K562 (cell line): ENCODE data around the gene ATF4. TPM values are rescaled to one million over a fixed set of nuclear protein-coding genes. Genes with fewer than 3 reads are reported as not detected.

ENCODE experiments used
- E2F6 ChIP-seq, 2 experiments: IDR thresholded peaks; 2 replicates each; pipeline ENCODE4 v1.6.1; 2011; ENCODE audit warnings: borderline replicate concordance in 1 of 2, control low read depth in 1 of 2, low read depth in 1 of 2, low read length in 1 of 2, mild to moderate bottlenecking in 1 of 2, mixed read lengths in 1 of 2, moderate library complexity in 1 of 2; ENCODE audit not compliant: insufficient read depth in 1 of 2, insufficient read length in 1 of 2, poor library complexity in 1 of 2, severe bottlenecking in 1 of 2; ENCODE audit errors: extremely low read depth in 1 of 2
- ELK1 ChIP-seq: sonication (generic); formaldehyde crosslinking; IDR thresholded peaks from 2 replicates; pipeline ENCODE4 v1.8.1; 2022; ENCODE audit warnings: missing genetic modification reagents
- FOXP4 ChIP-seq: sonication (generic); formaldehyde crosslinking; IDR thresholded peaks from 2 replicates; pipeline ENCODE4 v1.8.0; 2022; ENCODE audit warnings: mild to moderate bottlenecking, missing genetic modification reagents, borderline replicate concordance
- HMG20B ChIP-seq: fragments of 250-450 bp; sonication (Bioruptor Pico); IDR thresholded peaks from 2 replicates; pipeline ENCODE4 v1.5.0; 2021; ENCODE audit warnings: mild to moderate bottlenecking
- ID3 ChIP-seq, 2 experiments: fragments of 250-450 bp in 1 of 2; fragments of 450-650 bp in 1 of 2; sonication (Bioruptor Pico) in 1 of 2; IDR thresholded peaks; 2 replicates each; pipeline versions ENCODE4 v1.6.1 to v1.8.0; 2016 to 2021; ENCODE audit warnings: mild to moderate bottlenecking in 2 of 2, moderate library complexity in 2 of 2, missing compliant biosample characterization in 1 of 2, missing genetic modification characterization in 1 of 2
- KLF16 ChIP-seq: IDR thresholded peaks from 2 replicates; pipeline ENCODE4 v1.6.1; 2016; ENCODE audit warnings: antibody characterized with exemption
- LEF1 ChIP-seq: fragments of 450-650 bp; IDR thresholded peaks from 2 replicates; pipeline ENCODE4 v1.6.1; 2016; ENCODE audit warnings: mild to moderate bottlenecking
- MCM2 ChIP-seq: fragments of 450-650 bp; IDR thresholded peaks from 2 replicates; pipeline ENCODE4 v1.6.1; 2017; ENCODE audit warnings: low read depth, mild to moderate bottlenecking
- POLR2A ChIP-seq: fragments of 450-650 bp; conservative IDR thresholded peaks from 2 replicates; pipeline ENCODE4 v1.6.1; 2016
- POU5F1 ChIP-seq: fragments of 150-350 bp; IDR thresholded peaks from 2 replicates; pipeline ENCODE4 v1.6.1; 2014; ENCODE audit warnings: borderline replicate concordance, low read length, low read depth, mild to moderate bottlenecking; ENCODE audit not compliant: partially characterized antibody
- PRMT5 ChIP-seq: sonication (generic); formaldehyde crosslinking; IDR thresholded peaks from 2 replicates; pipeline ENCODE4 v1.5.0; 2020; ENCODE audit warnings: missing genetic modification reagents
- PRPF4 ChIP-seq: fragments of 200-400 bp; formaldehyde crosslinking; IDR thresholded peaks from one replicate; pipeline ENCODE4 v1.6.1; 2017; ENCODE audit warnings: low read length, low read depth, mild to moderate bottlenecking; ENCODE audit not compliant: insufficient read depth, poor library complexity, severe bottlenecking
- PURB ChIP-seq: sonication (generic); formaldehyde crosslinking; IDR thresholded peaks from 2 replicates; pipeline ENCODE4 v1.9.0; 2021; ENCODE audit warnings: low read depth, mild to moderate bottlenecking, missing genetic modification reagents
- RAD21 ChIP-seq, 2 experiments: fragments of 250-450 bp in 1 of 2; fragments of 450-650 bp in 1 of 2; sonication (Bioruptor Pico) in 1 of 2; formaldehyde crosslinking in 1 of 2; IDR thresholded peaks in 1 of 2; conservative IDR thresholded peaks in 1 of 2; 2 replicates each; pipeline versions ENCODE4 v1.4.0 to v1.8.0; 2020 to 2022; ENCODE audit warnings: mild to moderate bottlenecking in 2 of 2, moderate library complexity in 1 of 2
- RFX7 ChIP-seq: fragments of 250-450 bp; sonication (Bioruptor Pico); IDR thresholded peaks from 2 replicates; pipeline ENCODE4 v1.5.1; 2021; ENCODE audit warnings: mild to moderate bottlenecking
- TAL1 ChIP-seq: fragments of 450-650 bp; IDR thresholded peaks from 2 replicates; pipeline ENCODE4 v1.6.1; 2016; ENCODE audit warnings: mild to moderate bottlenecking
- TCFL5 ChIP-seq: fragments of 250-450 bp; sonication (Bioruptor Pico); conservative IDR thresholded peaks from 2 replicates; pipeline ENCODE4 v1.6.1; 2021; ENCODE audit warnings: mild to moderate bottlenecking, moderate library complexity, matching md5 sums
- ZBED1 ChIP-seq: IDR thresholded peaks from 2 replicates; pipeline ENCODE4 v1.6.1; 2014
- ZKSCAN3 ChIP-seq: fragments of 250-450 bp; sonication (Bioruptor Pico); IDR thresholded peaks from 2 replicates; pipeline ENCODE4 v1.4.0; 2020
- ZNF146 ChIP-seq: IDR thresholded peaks from one replicate; pipeline ENCODE4 v1.6.1; 2018; ENCODE audit warnings: missing compliant biosample characterization; ENCODE audit not compliant: unreplicated experiment
- ZNF217 ChIP-seq: sonication (generic); formaldehyde crosslinking; IDR thresholded peaks from 2 replicates; pipeline ENCODE4 v1.8.0; 2022; ENCODE audit warnings: mild to moderate bottlenecking, missing genetic modification reagents
- ZNF76 ChIP-seq: fragments of 250-450 bp; sonication (Bioruptor Pico); IDR thresholded peaks from 2 replicates; pipeline ENCODE4 v1.4.0; 2020; ENCODE audit warnings: mild to moderate bottlenecking, moderate library complexity, borderline replicate concordance
- ZNF766 ChIP-seq: fragments of 200-800 bp; sonication (Bioruptor generic); conservative IDR thresholded peaks from 2 replicates; pipeline ENCODE4 v1.6.1; 2016; ENCODE audit warnings: missing genetic modification characterization, missing compliant biosample characterization
- ZNF77 ChIP-seq: fragments of 250-450 bp; sonication (Bioruptor Pico); IDR thresholded peaks from 2 replicates; pipeline ENCODE4 v1.5.0; 2020
- polyA plus RNA-seq, 8 experiments: library from polyadenylated mRNA; depleted of rRNA in 4 of 8; stranded (reverse) in 5 of 8; unstranded in 3 of 8; fragments of >200 nt; fragmentation: Nextera tagmentation in 2 of 8; fragmentation: Illumina TruSeq in 1 of 8; extraction: Ambion mirVana in 2 of 8; extraction: Trizol in 1 of 8; gene quantifications; 2 replicates each; pipeline versions ENCODE4 v1.2.1 to v1.2.3, GENCODE V29; 2011 to 2014; ENCODE audit warnings: inconsistent platforms in 1 of 8, missing spikeins in 1 of 8
- total RNA-seq, 7 experiments: library from RNA; depleted of rRNA in 6 of 7; stranded (reverse); fragments of >200 nt in 6 of 7; fragmentation: Illumina TruSeq in 2 of 7; extraction: Trizol in 2 of 7; gene quantifications; 2 replicates each; pipeline versions ENCODE4 v1.2.1 to v1.2.3, GENCODE V29; 2011 to 2021; ENCODE audit warnings: low replicate concordance in 1 of 7

The ATF4 gene
- total and polyA plus RNA-seq, 9 of the 15 experiments (the other 6 are each of a cell fraction or from before 2014, with no cell fraction given), result 93.1 to 723 (median 355) TPM

- TF ChIP-seq ZNF217 (CRISPR knock-in tag), result no peak
- TF ChIP-seq FOXP4 (CRISPR knock-in tag), result 0 out of 2 replicates have a peak, but pooled peaks have one; percentile 71
- TF ChIP-seq PRPF4, result no peak
- no peak for TF ChIP-seq ZNF766 (CRISPR knock-in tag)
- no peak for TF ChIP-seq LEF1
- no peak for TF ChIP-seq ZNF77
- TF ChIP-seq ZBED1, result no peak
- TF ChIP-seq RFX7, result no peak
- TF ChIP-seq ELK1 (CRISPR knock-in tag), result no peak
- TF ChIP-seq TAL1, result no peak
- TF ChIP-seq ID3 (CRISPR knock-in tag; IDR thresholded peaks at IDR 0.05), result no peak
- TF ChIP-seq ID3 (tag; IDR thresholded peaks at IDR 0.05), result no peak
- TF ChIP-seq KLF16, result 0 out of 2 replicates have a peak, but pooled peaks have one; percentile 14
- TF ChIP-seq E2F6 (IDR thresholded peaks at IDR 0.05; ENCODE audit: borderline replicate concordance in 1 of 2, extremely low read depth in 1 of 2, insufficient read depth in 1 of 2, insufficient read length in 1 of 2, low read depth in 1 of 2, low read length in 1 of 2, poor library complexity in 1 of 2, severe bottlenecking in 1 of 2), result peak in 1 of 2 experiments; percentile 37
- no peak for TF ChIP-seq ZNF146 (CRISPR knock-in tag)
- TF ChIP-seq RAD21 (CRISPR knock-in tag; conservative IDR thresholded peaks at IDR 0.05 in 1 of 2, IDR thresholded peaks at IDR 0.05 in 1 of 2), result peak; percentile 92 to 96
- TF ChIP-seq PRMT5 (CRISPR knock-in tag), result no peak
- TF ChIP-seq TCFL5 (CRISPR knock-in tag), result no peak
- 0 out of 2 replicates have a peak, but pooled peaks have one; percentile 26 for TF ChIP-seq ZNF76 (CRISPR knock-in tag)
- TF ChIP-seq POU5F1, result no peak
- no peak for TF ChIP-seq PURB (CRISPR knock-in tag)
- TF ChIP-seq POLR2A, result 0 out of 2 replicates have a peak, but pooled peaks have one; percentile 11
- no peak for TF ChIP-seq ZKSCAN3 (CRISPR knock-in tag)
- no peak for TF ChIP-seq MCM2
- no peak for TF ChIP-seq HMG20B (CRISPR knock-in tag)
Observed at GRCh38 chr22:39528681-39529486, 8.5 kb downstream of the ATF4 start (continued).
